ENCODE measurements around the gene ATXN1. TPM values are rescaled to one million over a fixed set of nuclear protein-coding genes. Genes with fewer than 3 reads are reported as not detected.

Gene ATXN1
- total RNA-seq, 1 experiment from 2014 or later: 5.6 TPM

- H3K9me3 ChIP-seq (ENCODE audit: control insufficient read depth, low read depth, low read length): no peaks in the 10 kb centered on the region
- no CpG with 5 or more reads among the region's 4 CpGs for WGBS (ENCODE audit: extremely low coverage, insufficient read length, low lambda C conversion rate)
- no peak overlapping the region for H2AK5ac ChIP-seq (ENCODE audit: insufficient read length, low read length)
- no peak overlapping the region for H2BK120ac ChIP-seq (ENCODE audit: low read depth, low read length, poor library complexity, severe bottlenecking)
- no peak for TF ChIP-seq CTCF (conservative IDR thresholded peaks at IDR 0.05)
- H3K18ac ChIP-seq (ENCODE audit: insufficient read length, low read depth, low read length): no peak overlapping the region
- no peaks in the 10 kb centered on the region; the same call in none of the 2 replicates for H3K27me3 Mint-ChIP-seq (ENCODE audit: low read depth)
- no peak overlapping the region for H2BK5ac ChIP-seq (ENCODE audit: insufficient read length, low read length)
- H3K27me3 ChIP-seq (ENCODE audit: insufficient read depth, low read length): no peaks in the 10 kb centered on the region
- no peaks in the 10 kb centered on the region for H4K20me1 ChIP-seq (ENCODE audit: control insufficient read depth, insufficient read depth, insufficient read length)
- no peak overlapping the region for H2AFZ ChIP-seq (ENCODE audit: low read length)
- H2BK12ac ChIP-seq (ENCODE audit: insufficient read length, low read depth, low read length): no peak overlapping the region
- no peak overlapping the region for H3K9ac ChIP-seq (ENCODE audit: extremely low read depth, insufficient read length, low read length)
- H3K23ac ChIP-seq (ENCODE audit: insufficient read length, low read depth, low read length): no peak overlapping the region
- H3K56ac ChIP-seq (ENCODE audit: insufficient read length, low read depth, low read length): no peak overlapping the region
- no peaks in the 10 kb centered on the region for H3K79me1 ChIP-seq (ENCODE audit: insufficient read depth, low read depth, low read length, poor library complexity, severe bottlenecking)
- peaks cover 6 to 9% of the 10 kb centered on the region in 2 experiments for H3K4me1 Mint-ChIP-seq
- no peak overlapping the region for H3K27ac Mint-ChIP-seq
- H4K8ac ChIP-seq (replicated peaks; ENCODE audit: insufficient read length, low read depth, low read length): no peak overlapping the region
- H4K91ac ChIP-seq (ENCODE audit: insufficient read length, low read depth, low read length): no peak overlapping the region
- no peak overlapping the region for H3K27ac ChIP-seq (ENCODE audit: insufficient read length, low read depth, low read length)
- no peaks in the 10 kb centered on the region for H3K9me3 Mint-ChIP-seq
- no peak overlapping the region for H4K5ac ChIP-seq (ENCODE audit: insufficient read length, low read depth, low read length)
- H3K23me2 ChIP-seq (ENCODE audit: insufficient read length, low read depth, low read length, poor library complexity, severe bottlenecking): no peaks in the 10 kb centered on the region
- H3K4ac ChIP-seq (ENCODE audit: low read depth, low read length): no peak overlapping the region
- H3K14ac ChIP-seq (ENCODE audit: insufficient read depth, low read length): no peak overlapping the region
- H3T11ph ChIP-seq (ENCODE audit: low read length): no peak overlapping the region
- no peak overlapping the region for H3K4me2 ChIP-seq (ENCODE audit: insufficient read depth, insufficient read length, low read length)
- H3K4me3 Mint-ChIP-seq: no peak overlapping the region
- H3K4me1 ChIP-seq (ENCODE audit: insufficient read depth, low read length): no peaks in the 10 kb centered on the region
- H3K36me3 Mint-ChIP-seq (ENCODE audit: insufficient read depth in 1 of 3, low read depth in 3 of 3): no peaks in the 10 kb centered on the region
- H2BK20ac ChIP-seq (ENCODE audit: low read depth, low read length, poor library complexity, severe bottlenecking): no peak overlapping the region
- no peak for DNase-seq
- H3K79me2 ChIP-seq (ENCODE audit: insufficient read depth, low read length): no peaks in the 10 kb centered on the region
- no peak overlapping the region for H2BK15ac ChIP-seq (ENCODE audit: low read depth, low read length)
These were observed 447.0 kb downstream of the ATXN1 start for GRCh38 chr6:16314296-16314695.
